ENCODE data around the gene MINDY4. TPM values are rescaled to one million over a fixed set of nuclear protein-coding genes. Genes with fewer than 3 reads are reported as not detected.

Gene MINDY4
- total and polyA plus RNA-seq, 2 of the 13 experiments (the other 11 are each of a cell fraction or from before 2014, with no cell fraction given) = not detected

DNA sequence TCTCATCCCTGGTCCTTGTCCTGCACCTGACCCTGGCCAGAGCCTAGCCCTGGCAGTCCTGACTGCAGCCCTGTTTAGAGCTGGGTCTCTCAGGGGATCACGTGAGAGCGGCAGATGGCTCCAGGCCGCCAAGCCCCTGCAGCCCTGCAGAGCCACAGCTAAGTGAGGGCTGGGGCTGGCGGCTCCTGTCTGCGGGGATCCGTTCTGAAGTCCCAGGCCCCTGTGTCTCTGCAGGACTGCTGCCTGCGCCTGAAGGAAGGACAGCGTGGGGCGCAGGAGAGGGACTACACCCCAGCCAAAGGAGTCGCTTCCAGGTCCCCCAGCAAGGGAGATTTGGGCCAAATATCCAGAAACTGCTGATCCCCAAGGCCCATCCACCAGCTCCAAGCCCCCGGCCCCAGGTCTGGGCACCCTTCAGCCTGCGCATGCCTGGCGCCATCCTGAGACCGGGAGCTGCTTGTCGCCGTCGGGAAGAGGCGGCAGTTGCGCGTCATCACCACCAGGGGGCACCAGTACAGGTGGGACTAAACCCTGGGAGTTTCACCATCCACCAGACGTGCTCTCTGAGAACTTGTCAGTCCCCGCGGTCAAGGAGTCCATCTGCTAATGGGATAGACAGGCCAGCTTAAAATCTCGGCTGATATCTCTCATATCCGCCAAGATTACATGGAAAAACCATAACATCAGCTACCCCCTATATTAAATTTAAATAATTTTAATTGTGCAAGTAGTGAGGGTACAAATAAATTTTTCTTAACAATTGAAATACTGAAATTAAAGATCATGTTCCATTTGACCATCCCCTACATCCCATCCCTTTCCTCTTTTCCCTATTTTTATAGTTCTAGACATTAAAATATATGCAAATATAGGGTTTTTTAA, 167.5 kb downstream of the MINDY4 start (continued):
- no peak for TF ChIP-seq ZNF605 (CRISPR knock-in tag; IDR thresholded peaks at IDR 0.05)
- TF ChIP-seq ZNF362 (CRISPR knock-in tag; IDR thresholded peaks at IDR 0.05; ENCODE audit: borderline replicate concordance) = no peak
- TF ChIP-seq NFE2 (CRISPR knock-in tag; IDR thresholded peaks at IDR 0.05) = no peak
- TF ChIP-seq ZSCAN12 (CRISPR knock-in tag; IDR thresholded peaks at IDR 0.05) = no peak
- peak; percentile 48 for TF ChIP-seq CEBPG (CRISPR knock-in tag; IDR thresholded peaks at IDR 0.05)
- no peak for TF ChIP-seq RXRB (CRISPR knock-in tag; IDR thresholded peaks at IDR 0.05; ENCODE audit: borderline replicate concordance)
- TF ChIP-seq, protein P1, sequence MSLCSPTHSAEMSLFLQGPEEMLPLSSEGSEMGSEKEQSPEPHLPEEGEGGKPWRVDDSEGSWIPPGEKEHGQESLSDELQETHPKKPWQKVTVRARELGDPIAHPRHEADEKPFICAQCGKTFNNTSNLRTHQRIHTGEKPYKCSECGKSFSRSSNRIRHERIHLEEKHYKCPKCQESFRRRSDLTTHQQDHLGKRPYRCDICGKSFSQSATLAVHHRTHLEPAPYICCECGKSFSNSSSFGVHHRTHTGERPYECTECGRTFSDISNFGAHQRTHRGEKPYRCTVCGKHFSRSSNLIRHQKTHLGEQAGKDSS (CRISPR knock-in tag; IDR thresholded peaks at IDR 0.05; ENCODE audit: borderline replicate concordance, low read depth) = no peak
- TF ChIP-seq SIX1 (CRISPR knock-in tag; IDR thresholded peaks at IDR 0.05; ENCODE audit: borderline replicate concordance) = no peak
- TF ChIP-seq, protein P2, sequence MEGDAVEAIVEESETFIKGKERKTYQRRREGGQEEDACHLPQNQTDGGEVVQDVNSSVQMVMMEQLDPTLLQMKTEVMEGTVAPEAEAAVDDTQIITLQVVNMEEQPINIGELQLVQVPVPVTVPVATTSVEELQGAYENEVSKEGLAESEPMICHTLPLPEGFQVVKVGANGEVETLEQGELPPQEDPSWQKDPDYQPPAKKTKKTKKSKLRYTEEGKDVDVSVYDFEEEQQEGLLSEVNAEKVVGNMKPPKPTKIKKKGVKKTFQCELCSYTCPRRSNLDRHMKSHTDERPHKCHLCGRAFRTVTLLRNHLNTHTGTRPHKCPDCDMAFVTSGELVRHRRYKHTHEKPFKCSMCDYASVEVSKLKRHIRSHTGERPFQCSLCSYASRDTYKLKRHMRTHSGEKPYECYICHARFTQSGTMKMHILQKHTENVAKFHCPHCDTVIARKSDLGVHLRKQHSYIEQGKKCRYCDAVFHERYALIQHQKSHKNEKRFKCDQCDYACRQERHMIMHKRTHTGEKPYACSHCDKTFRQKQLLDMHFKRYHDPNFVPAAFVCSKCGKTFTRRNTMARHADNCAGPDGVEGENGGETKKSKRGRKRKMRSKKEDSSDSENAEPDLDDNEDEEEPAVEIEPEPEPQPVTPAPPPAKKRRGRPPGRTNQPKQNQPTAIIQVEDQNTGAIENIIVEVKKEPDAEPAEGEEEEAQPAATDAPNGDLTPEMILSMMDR (CRISPR knock-in tag; IDR thresholded peaks at IDR 0.05) = peak; percentile 90
- TF ChIP-seq ARID3A (IDR thresholded peaks at IDR 0.05; ENCODE audit: low read depth, low read length) = no peak
- TF ChIP-seq ZZZ3 (CRISPR knock-in tag; IDR thresholded peaks at IDR 0.05; ENCODE audit: borderline replicate concordance) = no peak
- no peak for TF ChIP-seq ZXDC (CRISPR knock-in tag; IDR thresholded peaks at IDR 0.05)
- no peak for TF ChIP-seq SETDB1 (CRISPR knock-in tag; IDR thresholded peaks at IDR 0.05; ENCODE audit: borderline replicate concordance)
- TF ChIP-seq, protein P3, sequence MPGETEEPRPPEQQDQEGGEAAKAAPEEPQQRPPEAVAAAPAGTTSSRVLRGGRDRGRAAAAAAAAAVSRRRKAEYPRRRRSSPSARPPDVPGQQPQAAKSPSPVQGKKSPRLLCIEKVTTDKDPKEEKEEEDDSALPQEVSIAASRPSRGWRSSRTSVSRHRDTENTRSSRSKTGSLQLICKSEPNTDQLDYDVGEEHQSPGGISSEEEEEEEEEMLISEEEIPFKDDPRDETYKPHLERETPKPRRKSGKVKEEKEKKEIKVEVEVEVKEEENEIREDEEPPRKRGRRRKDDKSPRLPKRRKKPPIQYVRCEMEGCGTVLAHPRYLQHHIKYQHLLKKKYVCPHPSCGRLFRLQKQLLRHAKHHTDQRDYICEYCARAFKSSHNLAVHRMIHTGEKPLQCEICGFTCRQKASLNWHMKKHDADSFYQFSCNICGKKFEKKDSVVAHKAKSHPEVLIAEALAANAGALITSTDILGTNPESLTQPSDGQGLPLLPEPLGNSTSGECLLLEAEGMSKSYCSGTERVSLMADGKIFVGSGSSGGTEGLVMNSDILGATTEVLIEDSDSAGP (CRISPR knock-in tag; IDR thresholded peaks at IDR 0.05; ENCODE audit: borderline replicate concordance) = peak; percentile 41; the same call in 1 of the 2 replicates
- TF ChIP-seq RBFOX2 (IDR thresholded peaks at IDR 0.05; ENCODE audit: low read depth, low read length) = no peak
- TF ChIP-seq TEAD3 (CRISPR knock-in tag; optimal IDR thresholded peaks at IDR 0.05; ENCODE audit: borderline replicate concordance) = peak; percentile 43
- TF ChIP-seq ZFP36L2 (CRISPR knock-in tag; IDR thresholded peaks at IDR 0.05) = no peak
- no peak for TF ChIP-seq CBFB (CRISPR knock-in tag; IDR thresholded peaks at IDR 0.05)
- no peak for TF ChIP-seq FIP1L1 (IDR thresholded peaks at IDR 0.05; ENCODE audit: borderline replicate concordance, insufficient read depth, low read depth, low read length)

Measured in HepG2 (cell line).